Kidney epithelial cell (primary cell): ENCODE results near the gene PCDHB15. TPM values are rescaled to one million over a fixed set of nuclear protein-coding genes. Genes with fewer than 3 reads are reported as not detected.
"Not testable (repeated sequence)": the region's sequence is repeated elsewhere in the genome, so short reads cannot be mapped to it uniquely, and the experiment has no call there.

ENCODE experiments used
- DNase-seq: peaks from one replicate; pipeline ENCODE4 v3.0.0-alpha.2; 2010; ENCODE audit warnings: low read depth
- H3K27me3 ChIP-seq: 2 replicates; pipeline ENCODE4 v1.6.0; 2011; ENCODE audit warnings: low read length; ENCODE audit not compliant: control insufficient read depth, insufficient read depth
- H3K36me3 ChIP-seq: 2 replicates; pipeline ENCODE4 v1.5.1; 2011; ENCODE audit warnings: low read length; ENCODE audit not compliant: control insufficient read depth, insufficient read depth
- H3K4me3 ChIP-seq: 2 replicates; pipeline ENCODE4 v1.5.1; 2011; ENCODE audit warnings: low read depth, mild to moderate bottlenecking, control low read depth, low read length
- total RNA-seq: library from RNA; depleted of rRNA; stranded (reverse); fragments of >200 nt; gene quantifications from 2 replicates; pipeline ENCODE4 v1.2.3, GENCODE V29; 2015
- TF ChIP-seq, protein P1 (sequence below): IDR thresholded peaks from 2 replicates; pipeline ENCODE4 v1.5.1; 2011; ENCODE audit warnings: mild to moderate bottlenecking, moderate library complexity, low read length, control low read depth, inconsistent platforms; ENCODE audit not compliant: insufficient read depth, poor library complexity, severe bottlenecking

Gene PCDHB15
- 2.3 and 3.0 TPM in 2 replicates for total RNA-seq

DNA sequence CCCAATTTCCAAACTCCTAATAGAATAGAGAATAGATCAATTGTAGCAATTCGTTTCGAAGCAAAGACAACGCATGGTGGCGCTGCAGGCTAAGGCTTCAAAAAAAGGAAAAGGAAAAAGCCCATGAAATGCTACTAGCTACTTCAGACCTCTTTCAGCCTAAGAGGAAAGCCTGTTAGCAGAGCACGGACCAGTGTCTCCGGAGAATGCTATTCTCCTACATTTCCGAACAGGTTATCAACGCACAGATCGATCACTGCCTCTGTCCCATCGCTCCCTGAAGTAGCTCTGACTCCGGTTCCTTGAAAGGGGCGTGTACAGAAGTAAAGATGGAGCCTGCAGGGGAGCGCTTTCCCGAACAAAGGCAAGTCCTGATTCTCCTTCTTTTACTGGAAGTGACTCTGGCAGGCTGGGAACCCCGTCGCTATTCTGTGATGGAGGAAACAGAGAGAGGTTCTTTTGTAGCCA lies at the start of gene PCDHB15:
Gene PCDHB15 (plus strand): TSS at position 146 of the 468 bp plus-strand sequence. CDS start 184 bp downstream, at position 330.
- H3K36me3 ChIP-seq: no peaks in the 10 kb centered on the region
- TF ChIP-seq, protein P1, sequence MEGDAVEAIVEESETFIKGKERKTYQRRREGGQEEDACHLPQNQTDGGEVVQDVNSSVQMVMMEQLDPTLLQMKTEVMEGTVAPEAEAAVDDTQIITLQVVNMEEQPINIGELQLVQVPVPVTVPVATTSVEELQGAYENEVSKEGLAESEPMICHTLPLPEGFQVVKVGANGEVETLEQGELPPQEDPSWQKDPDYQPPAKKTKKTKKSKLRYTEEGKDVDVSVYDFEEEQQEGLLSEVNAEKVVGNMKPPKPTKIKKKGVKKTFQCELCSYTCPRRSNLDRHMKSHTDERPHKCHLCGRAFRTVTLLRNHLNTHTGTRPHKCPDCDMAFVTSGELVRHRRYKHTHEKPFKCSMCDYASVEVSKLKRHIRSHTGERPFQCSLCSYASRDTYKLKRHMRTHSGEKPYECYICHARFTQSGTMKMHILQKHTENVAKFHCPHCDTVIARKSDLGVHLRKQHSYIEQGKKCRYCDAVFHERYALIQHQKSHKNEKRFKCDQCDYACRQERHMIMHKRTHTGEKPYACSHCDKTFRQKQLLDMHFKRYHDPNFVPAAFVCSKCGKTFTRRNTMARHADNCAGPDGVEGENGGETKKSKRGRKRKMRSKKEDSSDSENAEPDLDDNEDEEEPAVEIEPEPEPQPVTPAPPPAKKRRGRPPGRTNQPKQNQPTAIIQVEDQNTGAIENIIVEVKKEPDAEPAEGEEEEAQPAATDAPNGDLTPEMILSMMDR: no peak
- DNase-seq: no peak
- no peak within 1 kb of the TSS for H3K4me3 ChIP-seq
- H3K27me3 ChIP-seq: peaks cover 3% of the 10 kb centered on the region

DNA sequence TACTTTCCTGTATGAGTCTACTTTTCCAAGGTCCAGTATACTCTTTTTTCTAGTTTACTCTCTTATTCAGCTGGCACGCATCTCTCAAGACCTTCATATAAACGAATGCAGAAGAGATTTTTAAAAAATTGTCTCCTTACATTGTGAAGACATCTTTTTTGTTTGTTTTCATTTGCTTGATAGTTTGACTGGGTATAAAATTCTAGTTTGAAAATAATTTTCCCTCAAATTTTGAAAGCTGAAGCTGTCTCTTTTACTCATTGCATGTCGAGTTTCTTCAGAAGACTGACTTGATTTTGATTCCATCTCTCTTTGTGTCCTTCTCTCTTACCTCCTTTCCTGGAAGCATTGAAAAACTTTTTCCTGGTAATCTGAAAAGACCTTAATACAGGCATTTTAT lies 48.8 kb upstream of the PCDHB15 start:
- no peak overlapping the region for H3K4me3 ChIP-seq
- H3K36me3 ChIP-seq: no peaks in the 10 kb centered on the region
- no peak for DNase-seq
- no peaks in the 10 kb centered on the region for H3K27me3 ChIP-seq
- TF ChIP-seq, protein P1: no peak

DNA sequence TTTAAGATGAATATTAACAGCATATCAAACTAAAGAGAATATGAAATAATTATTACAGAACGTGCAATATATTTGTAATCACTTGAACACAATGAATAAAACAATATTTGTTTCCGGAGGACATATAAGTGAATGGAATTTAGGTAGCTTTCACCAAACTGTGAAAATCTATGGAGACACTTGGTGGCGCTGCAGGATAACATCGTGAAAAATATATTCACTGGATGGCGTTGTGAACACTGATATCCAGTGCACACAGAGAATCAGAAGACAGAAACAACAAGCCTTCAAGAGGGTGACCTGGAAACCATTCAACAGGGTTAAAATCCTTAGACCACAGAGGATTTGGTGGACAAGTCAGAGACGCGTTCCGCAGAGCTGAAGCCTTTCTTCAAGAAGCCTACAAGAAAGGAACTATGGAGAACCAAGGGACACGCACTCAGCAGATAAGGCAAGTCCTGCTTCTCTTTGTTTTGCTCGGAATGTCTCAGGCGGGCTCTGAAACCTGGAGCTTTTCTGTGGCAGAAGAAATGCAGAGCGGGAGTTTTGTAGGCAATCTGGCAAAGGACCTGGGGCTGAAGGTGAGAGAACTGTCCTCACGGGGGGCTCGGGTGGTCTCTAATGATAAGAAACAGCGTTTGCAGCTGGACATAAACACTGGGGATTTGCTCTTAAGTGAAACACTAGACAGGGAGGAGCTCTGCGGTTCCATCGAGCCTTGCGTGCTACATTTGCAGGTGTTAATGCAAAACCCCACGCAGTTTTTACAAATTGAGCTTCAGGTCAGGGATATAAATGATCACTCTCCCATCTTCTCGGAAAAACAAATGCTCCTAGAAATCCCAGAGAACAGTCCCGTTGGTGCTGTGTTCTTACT lies 45.6 kb upstream of the PCDHB15 start, which contains the start of gene PCDHB11:
Gene PCDHB11 (plus strand): TSS at position 269 of the 877 bp plus-strand sequence. CDS start 148 bp downstream, at position 417.
- no peaks in the 10 kb centered on the region for H3K27me3 ChIP-seq
- DNase-seq: no peak
- H3K36me3 ChIP-seq: no peaks in the 10 kb centered on the region
- TF ChIP-seq, protein P1: no peak
- no peak within 1 kb of the TSS for H3K4me3 ChIP-seq

DNA sequence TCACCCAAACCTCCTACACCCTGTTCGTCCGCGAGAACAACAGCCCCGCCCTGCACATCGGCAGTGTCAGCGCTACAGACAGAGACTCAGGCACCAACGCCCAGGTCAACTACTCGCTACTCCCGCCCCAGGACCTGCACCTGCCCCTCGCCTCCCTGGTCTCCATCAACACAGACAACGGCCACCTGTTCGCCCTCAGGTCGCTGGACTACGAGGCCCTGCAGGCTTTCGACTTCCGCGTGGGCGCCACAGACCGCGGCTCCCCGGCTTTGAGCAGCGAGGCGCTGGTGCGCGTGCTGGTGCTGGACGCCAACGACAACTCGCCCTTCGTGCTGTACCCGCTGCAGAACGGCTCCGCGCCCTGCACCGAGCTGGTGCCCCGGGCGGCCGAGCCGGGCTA lies 44.1 kb upstream of the PCDHB15 start:
- DNase-seq, H3K27me3 ChIP-seq, H3K36me3 ChIP-seq, H3K4me3 ChIP-seq: not testable (repeated sequence)

DNA sequence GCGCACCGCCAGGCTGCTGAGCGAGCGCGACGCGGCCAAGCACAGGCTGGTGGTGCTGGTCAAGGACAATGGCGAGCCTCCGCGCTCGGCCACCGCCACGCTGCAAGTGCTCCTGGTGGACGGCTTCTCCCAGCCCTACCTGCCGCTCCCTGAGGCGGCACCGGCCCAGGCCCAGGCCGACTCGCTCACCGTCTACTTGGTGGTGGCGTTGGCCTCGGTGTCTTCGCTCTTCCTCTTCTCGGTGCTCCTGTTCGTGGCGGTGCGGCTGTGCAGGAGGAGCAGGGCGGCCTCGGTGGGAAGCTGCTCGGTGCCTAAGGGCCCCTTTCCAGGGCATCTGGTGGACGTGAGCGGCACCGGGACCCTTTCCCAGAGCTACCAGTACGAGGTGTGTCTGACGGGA lies 43.5 kb upstream of the PCDHB15 start:
- H3K4me3 ChIP-seq, H3K27me3 ChIP-seq, H3K36me3 ChIP-seq, DNase-seq: not testable (repeated sequence)

DNA sequence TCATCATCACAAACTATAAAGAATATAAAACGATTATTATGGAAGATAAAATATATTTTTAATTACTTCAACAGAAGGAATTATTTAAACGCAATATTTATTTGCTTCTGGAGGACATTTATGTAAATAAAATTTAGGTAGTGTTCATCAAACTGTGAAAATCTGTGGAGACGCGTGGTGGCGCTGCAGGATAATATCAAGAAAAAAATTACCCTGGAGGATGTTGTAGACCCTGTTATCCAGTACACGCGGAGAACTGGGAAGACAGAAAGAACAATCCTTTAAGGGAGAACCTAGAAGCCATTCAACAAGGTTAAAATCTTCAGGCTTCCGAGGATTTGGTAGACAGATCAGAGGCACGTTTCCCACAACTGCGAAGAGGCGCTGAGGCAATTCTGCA lies 36.7 kb upstream of the PCDHB15 start, which contains the start of gene PCDHB12:
Gene PCDHB12 (plus strand): TSS at position 242 of the 400 bp plus-strand sequence. CDS start 189 bp downstream, outside the sequence.
- TF ChIP-seq, protein P1: no peak
- H3K36me3 ChIP-seq: no peaks in the 10 kb centered on the region
- DNase-seq: no peak
- no peak within 1 kb of the TSS for H3K4me3 ChIP-seq
- no peaks in the 10 kb centered on the region for H3K27me3 ChIP-seq

DNA sequence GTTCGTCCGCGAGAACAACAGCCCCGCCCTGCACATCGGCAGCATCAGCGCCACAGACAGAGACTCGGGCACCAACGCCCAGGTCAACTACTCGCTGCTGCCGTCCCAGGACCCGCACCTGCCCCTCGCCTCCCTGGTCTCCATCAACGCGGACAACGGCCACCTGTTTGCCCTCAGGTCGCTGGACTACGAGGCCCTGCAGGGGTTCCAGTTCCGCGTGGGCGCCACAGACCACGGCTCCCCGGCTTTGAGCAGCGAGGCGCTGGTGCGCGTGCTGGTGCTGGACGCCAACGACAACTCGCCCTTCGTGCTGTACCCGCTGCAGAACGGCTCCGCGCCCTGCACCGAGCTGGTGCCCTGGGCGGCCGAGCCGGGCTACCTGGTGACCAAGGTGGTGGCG lies 34.9 kb upstream of the PCDHB15 start:
- not testable (repeated sequence) for DNase-seq, H3K36me3 ChIP-seq, H3K27me3 ChIP-seq, H3K4me3 ChIP-seq

DNA sequence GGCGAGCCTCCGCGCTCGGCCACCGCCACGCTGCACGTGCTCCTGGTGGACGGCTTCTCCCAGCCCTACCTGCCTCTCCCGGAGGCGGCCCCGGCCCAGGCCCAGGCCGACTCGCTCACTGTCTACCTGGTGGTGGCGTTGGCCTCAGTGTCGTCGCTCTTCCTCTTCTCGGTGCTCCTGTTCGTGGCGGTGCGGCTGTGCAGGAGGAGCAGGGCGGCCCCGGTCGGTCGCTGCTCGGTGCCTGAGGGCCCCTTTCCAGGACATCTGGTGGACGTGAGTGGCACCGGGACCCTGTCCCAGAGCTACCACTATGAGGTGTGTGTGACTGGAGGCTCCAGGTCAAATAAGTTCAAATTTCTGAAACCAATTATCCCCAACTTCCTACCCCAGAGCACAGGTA lies 34.3 kb upstream of the PCDHB15 start:
- H3K4me3 ChIP-seq, DNase-seq, H3K27me3 ChIP-seq, H3K36me3 ChIP-seq: not testable (repeated sequence)

DNA sequence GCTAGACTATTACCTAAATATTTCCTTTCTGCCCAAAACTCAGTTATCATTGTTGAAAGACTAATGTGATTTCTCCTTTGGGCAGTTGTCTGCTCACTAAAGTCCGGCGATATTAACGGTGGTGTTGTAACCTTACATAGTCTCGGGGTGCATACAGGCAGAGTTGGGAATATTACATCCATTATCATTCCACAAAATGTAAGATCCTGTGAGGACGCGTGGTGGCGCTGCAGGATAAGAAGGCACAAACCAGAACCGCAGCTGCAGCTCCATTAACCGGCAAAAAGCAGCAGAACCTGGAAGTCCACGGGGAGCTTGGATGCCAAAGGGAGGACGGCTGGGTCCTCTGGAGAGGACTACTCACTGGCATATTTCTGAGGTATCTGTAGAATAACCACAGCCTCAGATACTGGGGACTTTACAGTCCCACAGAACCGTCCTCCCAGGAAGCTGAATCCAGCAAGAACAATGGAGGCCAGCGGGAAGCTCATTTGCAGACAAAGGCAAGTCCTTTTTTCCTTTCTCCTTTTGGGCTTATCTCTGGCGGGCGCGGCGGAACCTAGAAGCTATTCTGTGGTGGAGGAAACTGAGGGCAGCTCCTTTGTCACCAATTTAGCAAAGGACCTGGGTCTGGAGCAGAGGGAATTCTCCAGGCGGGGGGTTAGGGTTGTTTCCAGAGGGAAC lies 31.4 kb upstream of the PCDHB15 start, which contains the start of gene PCDHB13:
Gene PCDHB13 (plus strand): TSS at position 264 of the 684 bp plus-strand sequence. CDS start 205 bp downstream, at position 469.
- not testable (repeated sequence) for H3K27me3 ChIP-seq, H3K36me3 ChIP-seq, H3K4me3 ChIP-seq, DNase-seq

DNA sequence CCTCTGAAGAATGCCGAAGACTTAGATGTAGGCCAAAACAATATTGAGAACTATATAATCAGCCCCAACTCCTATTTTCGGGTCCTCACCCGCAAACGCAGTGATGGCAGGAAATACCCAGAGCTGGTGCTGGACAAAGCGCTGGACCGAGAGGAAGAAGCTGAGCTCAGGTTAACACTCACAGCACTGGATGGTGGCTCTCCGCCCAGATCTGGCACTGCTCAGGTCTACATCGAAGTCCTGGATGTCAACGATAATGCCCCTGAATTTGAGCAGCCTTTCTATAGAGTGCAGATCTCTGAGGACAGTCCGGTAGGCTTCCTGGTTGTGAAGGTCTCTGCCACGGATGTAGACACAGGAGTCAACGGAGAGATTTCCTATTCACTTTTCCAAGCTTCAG lies 30.6 kb upstream of the PCDHB15 start:
- not testable (repeated sequence) for DNase-seq, H3K4me3 ChIP-seq, H3K27me3 ChIP-seq, H3K36me3 ChIP-seq
